GM13977 (cell line): ENCODE results near the gene ARHGAP9.

ENCODE experiments used
- DNase-seq: peaks from one replicate; pipeline ENCODE4 v3.0.0; 2012; ENCODE audit warnings: low spot score
- CTCF ChIP-seq: IDR thresholded peaks from 2 replicates; pipeline ENCODE4 v1.5.1; 2012; ENCODE audit warnings: mild to moderate bottlenecking, control low read depth; ENCODE audit not compliant: insufficient read depth; ENCODE audit errors: extremely low read depth, missing control alignments
- in situ Hi-C: fragments of 300-500 bp; cut with MboI; formaldehyde crosslinking; loops from one replicate; pipeline ENCODE4 v1.12.0; 2022; ENCODE audit warnings: low sequenced_read_pairs, low pct_unique_long_range_greater_than_20kb, mixed read lengths, inconsistent platforms; ENCODE audit not compliant: unreplicated experiment

ARHGAP9 gene

GRCh38 chr12:57461276-57461916 lies 18.3 kb downstream of the ARHGAP9 start:
- in situ Hi-C loops: no loop called here
- TF ChIP-seq CTCF: no peak
- DNase-seq: peak; percentile 71

- in situ Hi-C loops: no loop called here
- peak; percentile 20 for DNase-seq
These were observed 18.8 kb downstream of the ARHGAP9 start for GRCh38 chr12:57460841-57461275.

GRCh38 chr12:57460468-57460784 lies 19.2 kb downstream of the ARHGAP9 start:
- in situ Hi-C loops: no loop called here
- peak; percentile 48 for DNase-seq
- no peak for TF ChIP-seq CTCF

More at GRCh38 chr12:57460841-57461275, 18.8 kb downstream of the ARHGAP9 start:
- no peak for TF ChIP-seq CTCF

- TF ChIP-seq CTCF: no peak
- DNase-seq: peak; percentile 32
These were observed 19.8 kb downstream of the ARHGAP9 start, which contains the start of gene GLI1 for GRCh38 chr12:57459750-57460467. TSS of gene GLI1 (plus strand) at chr12:57459785. CDS start at chr12:57463692, 3,907 bp downstream.

GRCh38 chr12:57459055-57459749 lies 20.5 kb downstream of the ARHGAP9 start:
- DNase-seq: peak; percentile 88
- peak; percentile 90 for TF ChIP-seq CTCF
- in situ Hi-C loops: loop anchor here (10.0 kb wide), 2 partner anchors 154 to 194 kb away; no protein-coding TSS in a partner anchor

More at GRCh38 chr12:57459750-57460467, 19.8 kb downstream of the ARHGAP9 start, which contains the start of gene GLI1:
- in situ Hi-C loops: loop anchor here (10.0 kb wide), 2 partner anchors 155 to 195 kb away; no protein-coding TSS in a partner anchor

GRCh38 chr12:57458665-57459054 lies 21.0 kb downstream of the ARHGAP9 start:
- no peak for DNase-seq
- TF ChIP-seq CTCF: no peak
- in situ Hi-C loops: loop anchor here (10.0 kb wide), 2 partner anchors 154 to 194 kb away; no protein-coding TSS in a partner anchor
